Measurements from ENCODE around the gene ARHGAP19.
A peak's percentile ranks its signal among the peaks of the same experiment; 100 is the strongest.

Gene ARHGAP19

DNA sequence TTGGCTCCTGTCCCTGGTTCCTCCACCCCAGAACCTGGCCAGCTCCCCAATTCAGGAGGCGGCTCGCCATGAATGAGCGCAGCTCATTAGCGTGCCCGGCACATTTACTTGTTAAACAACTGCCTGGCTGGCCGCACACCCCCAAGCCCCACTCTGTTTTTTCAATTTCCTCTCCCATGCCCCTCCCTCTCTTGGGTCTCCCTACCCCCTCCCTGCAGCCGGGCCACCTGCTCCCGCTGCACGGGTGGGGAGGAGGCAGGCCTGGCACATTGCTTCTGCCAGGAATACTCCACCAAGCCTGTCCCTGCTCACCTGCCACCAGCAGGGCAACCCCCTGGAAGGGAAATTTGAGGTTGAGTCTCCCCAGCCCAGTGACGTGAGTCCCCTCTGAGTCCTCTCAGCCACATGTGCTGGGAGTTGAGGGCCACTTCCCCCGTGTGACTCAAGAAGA is 104.2 kb downstream of the ARHGAP19 start:
- Mint-ChIP-seq H3K27ac (no peak overlapping the region), H3K27me3 (peaks cover 57% of the 10 kb centered on the region)
- no peak for DNase-seq

DNA sequence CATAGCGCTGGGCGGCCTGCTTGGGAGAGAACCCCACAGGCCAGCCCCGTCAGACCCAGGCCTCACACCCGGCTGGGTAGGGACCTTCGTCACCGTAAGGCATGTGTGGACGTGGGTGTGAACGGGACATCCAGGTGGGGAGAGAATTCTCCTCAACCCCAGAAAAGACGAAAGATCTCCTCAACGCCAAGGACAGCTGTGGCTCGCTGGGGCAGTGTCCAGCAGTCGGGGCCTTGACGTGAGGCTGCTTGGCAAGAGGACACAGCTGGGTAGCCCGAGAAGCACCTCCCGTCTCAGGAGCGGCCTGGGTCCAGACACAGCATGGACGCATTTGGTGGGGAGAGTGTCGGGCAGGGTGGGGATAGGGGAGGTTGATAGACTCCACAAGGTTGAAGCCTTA is 105.5 kb downstream of the ARHGAP19 start:
- DNase-seq = no peak
- H3K9me3 Mint-ChIP-seq = no peaks in the 10 kb centered on the region
- no peak overlapping the region for H3K4me3 Mint-ChIP-seq
- no peak overlapping the region for H3K27ac Mint-ChIP-seq
- peaks cover 61% of the 10 kb centered on the region for H3K27me3 Mint-ChIP-seq
- H3K4me1 Mint-ChIP-seq (ENCODE audit: low read depth) = peaks cover 8% of the 10 kb centered on the region
- H3K36me3 Mint-ChIP-seq (ENCODE audit: low read depth) = no peaks in the 10 kb centered on the region

More for the DNA sequence above, 104.2 kb downstream of the ARHGAP19 start:
- peaks cover 8% of the 10 kb centered on the region for H3K4me1 Mint-ChIP-seq (ENCODE audit: low read depth)
- no peaks in the 10 kb centered on the region for H3K9me3 Mint-ChIP-seq
- H3K36me3 Mint-ChIP-seq (ENCODE audit: low read depth) = no peaks in the 10 kb centered on the region
- H3K4me3 Mint-ChIP-seq = no peak overlapping the region

DNA sequence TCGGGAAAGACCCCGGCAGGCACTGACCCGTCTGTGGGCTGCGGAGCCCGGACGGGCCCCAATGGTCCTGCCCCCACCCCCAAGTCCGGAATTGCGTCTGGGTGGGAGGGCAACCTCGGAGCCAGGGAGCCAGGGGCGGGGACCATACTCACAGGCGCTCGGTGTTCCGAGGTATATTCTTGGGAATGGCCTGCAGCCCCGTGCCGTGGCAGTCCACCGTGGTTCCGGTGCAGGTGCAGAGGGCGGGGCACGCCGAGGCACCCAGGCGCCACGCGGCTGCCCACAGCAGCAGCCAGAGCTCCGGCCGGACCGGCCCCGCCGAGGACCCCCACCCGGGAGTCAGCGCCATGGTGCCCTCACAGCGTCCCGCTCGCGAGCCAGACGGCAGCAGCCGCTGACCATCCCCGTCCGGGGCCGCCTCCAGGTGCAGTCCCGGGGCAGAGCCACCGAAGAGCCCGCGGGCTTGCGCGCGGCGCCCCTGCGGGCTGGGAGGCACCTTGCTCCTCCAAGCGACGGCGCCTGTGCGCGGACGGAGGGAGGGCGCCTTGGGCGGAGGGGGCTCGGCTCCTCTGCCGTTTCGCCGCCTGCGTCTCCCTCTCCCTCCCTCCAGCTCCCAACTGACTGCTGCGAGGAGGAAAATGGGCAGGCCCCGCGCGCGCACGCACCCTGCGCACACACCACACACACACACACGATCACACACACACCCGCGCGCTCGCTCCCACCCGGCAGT is 106.9 kb downstream of the ARHGAP19 start, which contains the start of gene SLIT1:
SLIT1 (minus strand) TSS at position 634 of the 733 bp plus-strand sequence; CDS start at position 349, 285 bp downstream.
- DNase-seq = peak; percentile 37
- peak within 1 kb of the TSS; percentile 44 for H3K4me3 Mint-ChIP-seq
- H3K4me1 Mint-ChIP-seq (ENCODE audit: low read depth) = peaks cover 8% of the 10 kb centered on the region
- peaks cover 70% of the 10 kb centered on the region for H3K27me3 Mint-ChIP-seq
- H3K36me3 Mint-ChIP-seq (ENCODE audit: low read depth) = no peaks in the 10 kb centered on the region
- no peak within 1 kb of the TSS for H3K27ac Mint-ChIP-seq
- no peaks in the 10 kb centered on the region for H3K9me3 Mint-ChIP-seq

DNA sequence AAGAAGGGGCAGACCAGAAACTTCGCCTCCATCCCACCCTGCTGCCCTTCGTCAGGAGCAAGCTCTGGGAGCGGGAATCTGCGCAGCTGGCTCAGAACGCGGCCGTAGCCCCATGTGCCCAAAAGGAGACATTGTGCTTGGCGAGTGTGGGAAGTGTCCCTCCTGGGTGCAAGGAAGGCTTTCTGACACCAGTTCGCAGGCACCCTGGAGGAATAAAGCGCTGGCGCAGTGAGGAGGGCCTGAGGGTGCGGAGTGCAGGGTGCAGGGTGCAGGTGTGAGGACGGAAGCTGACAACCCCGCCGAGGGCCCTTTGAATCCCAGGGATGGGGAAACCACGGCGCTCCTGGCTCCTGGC is 107.5 kb downstream of the ARHGAP19 start:
- H3K9me3 Mint-ChIP-seq = no peaks in the 10 kb centered on the region
- peak overlapping the region; percentile 32 for H3K4me3 Mint-ChIP-seq
- H3K36me3 Mint-ChIP-seq (ENCODE audit: low read depth) = no peaks in the 10 kb centered on the region
- H3K27ac Mint-ChIP-seq = no peak overlapping the region
- DNase-seq = no peak
- peaks cover 8% of the 10 kb centered on the region for H3K4me1 Mint-ChIP-seq (ENCODE audit: low read depth)
- peaks cover 76% of the 10 kb centered on the region for H3K27me3 Mint-ChIP-seq

DNA sequence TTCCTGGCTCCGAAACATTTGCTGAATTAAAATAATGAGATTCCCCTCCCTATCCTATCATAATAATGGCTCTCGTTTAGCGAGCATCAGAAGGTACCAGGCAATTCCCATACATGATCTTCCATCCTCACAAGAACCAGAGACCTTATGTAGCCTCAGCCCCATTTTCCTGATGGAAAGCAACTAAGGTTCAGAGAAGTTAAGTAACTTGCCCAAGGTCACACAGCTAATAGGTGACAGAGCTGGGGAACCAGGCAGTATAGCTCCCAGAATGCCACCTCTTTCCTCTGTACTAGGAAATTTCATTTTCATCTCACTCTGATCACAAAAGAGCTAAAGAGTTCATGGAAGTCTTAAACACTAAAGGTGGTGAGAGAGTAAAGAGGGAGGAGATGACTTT is 109.1 kb downstream of the ARHGAP19 start:
- H3K4me3 Mint-ChIP-seq = no peak overlapping the region
- H3K36me3 Mint-ChIP-seq (ENCODE audit: low read depth) = no peaks in the 10 kb centered on the region
- H3K9me3 Mint-ChIP-seq = no peaks in the 10 kb centered on the region
- DNase-seq = no peak
- H3K27me3 Mint-ChIP-seq = peaks cover 77% of the 10 kb centered on the region
- no peak overlapping the region for H3K27ac Mint-ChIP-seq
- peaks cover 8% of the 10 kb centered on the region for H3K4me1 Mint-ChIP-seq (ENCODE audit: low read depth)

DNA sequence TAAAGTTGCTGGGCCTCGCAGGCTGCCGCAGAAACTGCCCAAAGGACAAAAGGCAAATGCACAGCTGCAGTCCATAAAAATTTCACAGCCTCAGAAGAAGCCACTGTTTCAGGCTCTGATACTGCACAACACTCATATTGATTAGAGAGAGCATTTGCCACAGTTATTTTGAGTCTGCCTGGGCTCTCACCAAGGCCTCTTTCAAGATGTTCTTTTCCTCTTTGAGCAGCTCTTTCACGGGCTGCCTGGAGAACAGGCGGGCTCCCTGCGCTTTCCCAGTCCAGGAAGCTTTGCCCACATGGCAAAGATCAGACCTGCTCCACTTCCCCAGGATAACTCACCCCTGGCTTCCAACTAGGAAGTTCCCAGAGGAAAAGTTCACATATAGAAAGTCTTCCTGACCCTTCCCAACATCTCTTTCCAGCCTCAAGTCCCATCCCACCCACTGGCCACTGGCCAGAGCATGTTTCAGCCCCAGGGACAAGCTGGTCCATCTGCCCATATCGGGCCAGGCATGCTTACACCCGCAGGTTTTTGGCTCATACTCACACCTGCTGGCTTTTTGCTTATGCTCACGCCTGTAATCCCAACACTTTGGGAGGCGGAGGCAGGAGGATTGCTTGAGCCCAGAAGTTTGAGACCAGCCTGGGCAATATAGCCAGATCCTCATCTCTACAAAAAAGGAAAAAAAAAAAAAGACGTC is 110.0 kb downstream of the ARHGAP19 start:
- DNase-seq = no peak
- H3K4me3 Mint-ChIP-seq = no peak overlapping the region
- peaks cover 71% of the 10 kb centered on the region for H3K27me3 Mint-ChIP-seq
- H3K27ac Mint-ChIP-seq = no peak overlapping the region
- peaks cover 8% of the 10 kb centered on the region for H3K4me1 Mint-ChIP-seq (ENCODE audit: low read depth)
- H3K36me3 Mint-ChIP-seq (ENCODE audit: low read depth) = no peaks in the 10 kb centered on the region
- no peaks in the 10 kb centered on the region for H3K9me3 Mint-ChIP-seq

DNA sequence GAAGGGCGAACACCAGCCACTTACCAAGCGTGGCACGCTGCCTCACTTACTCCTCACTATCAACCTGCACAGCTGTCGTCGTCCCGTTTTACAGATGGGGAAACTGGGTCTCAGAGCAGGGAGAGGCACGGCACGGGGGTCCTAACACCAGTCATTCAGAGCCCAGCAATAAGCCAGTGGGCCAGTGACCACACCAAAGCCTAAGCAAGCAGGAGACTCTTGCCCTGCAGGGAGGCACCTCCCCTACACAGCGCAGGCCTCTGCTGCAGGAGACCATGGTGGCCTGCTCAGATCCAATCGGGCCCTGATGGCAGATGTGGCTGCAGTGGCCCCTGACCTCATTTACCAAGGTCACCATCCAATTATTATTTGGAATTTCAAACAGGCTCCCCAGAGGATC is 111.5 kb downstream of the ARHGAP19 start:
- no peak overlapping the region for H3K27ac Mint-ChIP-seq
- H3K9me3 Mint-ChIP-seq = no peaks in the 10 kb centered on the region
- DNase-seq = no peak
- peaks cover 57% of the 10 kb centered on the region for H3K27me3 Mint-ChIP-seq
- no peaks in the 10 kb centered on the region for H3K36me3 Mint-ChIP-seq (ENCODE audit: low read depth)
- H3K4me3 Mint-ChIP-seq = no peak overlapping the region
- H3K4me1 Mint-ChIP-seq (ENCODE audit: low read depth) = peaks cover 7% of the 10 kb centered on the region

DNA sequence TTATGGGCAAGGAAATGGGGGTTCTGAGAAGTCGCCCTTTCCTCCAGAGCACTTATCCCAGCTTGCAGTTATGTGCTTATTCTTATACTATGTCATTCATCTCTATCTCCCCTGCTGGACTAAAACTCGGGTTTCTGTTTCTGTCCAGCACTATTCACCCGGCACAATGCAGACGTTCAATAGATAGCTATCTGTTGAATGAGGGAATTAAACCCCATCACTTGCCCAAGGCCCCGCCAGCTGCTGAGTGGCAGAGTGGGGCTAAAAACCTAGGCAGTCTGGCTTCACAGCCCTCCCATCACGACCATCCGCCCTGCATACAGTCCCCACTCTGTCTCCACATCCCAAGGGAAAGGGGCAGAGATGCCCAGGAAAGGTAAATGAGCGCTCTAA is 112.1 kb downstream of the ARHGAP19 start:
- H3K9me3 Mint-ChIP-seq = no peaks in the 10 kb centered on the region
- no peak overlapping the region for H3K27ac Mint-ChIP-seq
- no peak for DNase-seq
- no peaks in the 10 kb centered on the region for H3K36me3 Mint-ChIP-seq (ENCODE audit: low read depth)
- no peak overlapping the region for H3K4me3 Mint-ChIP-seq
- peaks cover 5% of the 10 kb centered on the region for H3K4me1 Mint-ChIP-seq (ENCODE audit: low read depth)
- H3K27me3 Mint-ChIP-seq = peaks cover 54% of the 10 kb centered on the region

DNA sequence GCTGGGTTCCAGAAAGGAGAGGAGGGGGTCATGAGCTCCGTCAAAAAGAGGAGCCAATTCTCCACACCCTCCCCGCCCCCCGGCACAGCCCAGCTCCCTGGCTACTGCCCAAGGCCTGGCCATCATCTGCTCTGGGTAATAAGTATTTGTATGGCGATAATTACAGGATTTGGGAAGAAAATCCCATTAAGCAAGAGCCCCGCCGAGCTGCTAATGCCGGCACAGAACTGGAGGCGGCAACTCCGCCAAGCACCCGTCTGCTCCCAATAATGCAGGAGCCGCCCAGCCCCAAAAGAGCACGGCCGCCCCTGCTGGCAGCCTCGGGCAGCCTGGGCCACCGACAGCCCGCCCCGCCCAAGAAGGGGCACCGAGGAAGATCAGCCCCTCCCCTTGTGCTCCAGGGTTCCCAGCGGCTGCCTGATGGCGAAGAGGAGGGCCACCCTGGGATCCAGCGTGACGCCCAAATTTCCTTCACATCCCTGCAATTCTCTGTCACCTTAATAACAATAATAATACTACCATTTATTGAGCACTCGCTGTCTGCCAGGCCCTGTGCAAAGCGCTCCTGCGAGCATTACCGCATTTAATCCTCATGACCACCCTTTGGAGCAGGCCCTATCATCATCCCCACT is 112.6 kb downstream of the ARHGAP19 start:
- Mint-ChIP-seq H3K4me1 (ENCODE audit: low read depth) (peaks cover 3% of the 10 kb centered on the region), H3K36me3 (ENCODE audit: low read depth) (no peaks in the 10 kb centered on the region), H3K27ac (no peak overlapping the region), H3K4me3 (no peak overlapping the region), H3K9me3 (no peaks in the 10 kb centered on the region), H3K27me3 (peaks cover 51% of the 10 kb centered on the region)
- DNase-seq = no peak

DNA sequence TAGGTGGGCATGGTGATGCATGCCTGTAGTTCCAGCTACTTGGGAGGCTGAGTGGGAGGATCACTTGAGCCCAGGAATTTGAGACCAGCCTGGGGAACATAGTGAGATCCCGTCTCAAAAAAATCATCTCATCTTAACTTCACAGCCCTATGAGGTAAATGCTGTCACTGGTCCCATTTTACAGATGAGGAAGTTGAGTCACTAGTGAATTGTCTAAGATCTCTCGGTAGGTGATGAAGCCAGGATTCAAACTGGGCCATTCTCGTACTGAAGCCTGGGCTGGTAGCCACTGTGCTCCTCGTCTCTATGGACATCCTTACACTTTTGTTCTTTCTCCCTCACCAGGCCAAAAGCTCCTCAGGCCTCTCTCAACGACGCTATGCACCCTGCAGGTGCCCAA is 113.1 kb downstream of the ARHGAP19 start:
- Mint-ChIP-seq H3K27me3 (peaks cover 46% of the 10 kb centered on the region), H3K27ac (no peak overlapping the region), H3K4me3 (no peak overlapping the region), H3K4me1 (ENCODE audit: low read depth) (no peaks in the 10 kb centered on the region), H3K36me3 (ENCODE audit: low read depth) (no peaks in the 10 kb centered on the region), H3K9me3 (no peaks in the 10 kb centered on the region)
- no peak for DNase-seq

DNA sequence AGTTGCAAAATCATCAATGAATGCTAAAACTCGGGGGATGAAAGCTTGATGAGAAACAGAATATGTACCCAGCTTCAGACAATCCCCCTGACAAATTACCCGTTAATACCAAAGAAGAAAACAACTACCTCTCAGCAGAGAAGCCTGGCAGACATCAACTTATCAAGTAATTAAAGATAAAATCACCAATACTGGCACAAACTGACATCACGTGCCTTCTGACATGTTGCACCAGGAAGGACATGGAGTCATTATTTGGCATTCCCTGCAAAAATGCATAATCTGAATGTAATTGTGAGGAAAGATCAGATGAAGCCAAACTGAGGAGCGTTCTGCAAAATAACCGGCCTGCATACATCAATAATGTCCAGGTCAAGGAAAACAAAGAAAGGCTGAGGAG is 114.4 kb downstream of the ARHGAP19 start:
- Mint-ChIP-seq H3K4me3 (no peak overlapping the region), H3K4me1 (ENCODE audit: low read depth) (no peaks in the 10 kb centered on the region), H3K27me3 (peaks cover 34% of the 10 kb centered on the region), H3K27ac (no peak overlapping the region), H3K36me3 (ENCODE audit: low read depth) (no peaks in the 10 kb centered on the region), H3K9me3 (no peaks in the 10 kb centered on the region)
- DNase-seq = no peak

DNA sequence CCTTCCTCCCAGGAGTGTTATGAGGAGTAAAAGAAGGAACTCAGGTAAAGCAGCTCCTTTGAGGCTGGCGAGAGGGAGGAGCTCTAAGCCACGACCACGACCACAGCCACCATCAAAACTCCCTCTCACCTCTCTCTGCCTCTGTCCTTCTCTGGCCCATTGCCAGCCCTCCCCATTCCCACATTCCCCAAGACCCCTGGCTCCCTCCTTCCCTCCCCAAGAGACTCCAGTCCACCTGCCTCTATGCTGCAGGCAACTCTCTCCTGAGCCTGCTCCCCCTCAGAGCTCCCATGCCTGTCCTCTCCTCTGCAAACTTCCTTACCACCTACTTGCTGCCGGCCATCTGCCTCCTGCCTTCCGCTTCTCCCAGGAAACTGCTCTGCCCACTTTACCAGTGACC is 116.2 kb downstream of the ARHGAP19 start:
- H3K27ac Mint-ChIP-seq = no peak overlapping the region
- H3K27me3 Mint-ChIP-seq = peaks cover 24% of the 10 kb centered on the region
- no peaks in the 10 kb centered on the region for H3K36me3 Mint-ChIP-seq (ENCODE audit: low read depth)
- no peaks in the 10 kb centered on the region for H3K4me1 Mint-ChIP-seq (ENCODE audit: low read depth)
- no peak overlapping the region for H3K4me3 Mint-ChIP-seq
- no peak for DNase-seq
- no peaks in the 10 kb centered on the region for H3K9me3 Mint-ChIP-seq

DNA sequence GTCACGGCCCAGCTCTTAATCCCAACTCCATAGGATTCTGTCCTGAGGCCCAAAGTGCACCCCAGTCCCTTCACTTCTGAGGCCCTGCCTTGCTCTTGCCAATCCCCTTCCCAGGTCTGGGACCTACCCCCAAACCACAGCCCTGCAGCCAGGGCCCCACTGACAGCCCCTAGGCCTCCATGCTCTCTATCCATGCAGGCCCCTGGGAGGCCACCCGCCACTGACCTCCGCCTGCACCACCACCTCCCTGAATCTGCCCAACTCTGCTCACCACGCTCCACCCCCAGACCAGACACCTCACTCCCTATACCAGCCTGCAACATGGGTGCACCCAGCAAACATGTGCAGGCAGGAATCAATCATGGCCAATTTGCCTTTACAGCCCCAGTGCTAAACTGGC is 116.9 kb downstream of the ARHGAP19 start:
- DNase-seq = no peak
- H3K9me3 Mint-ChIP-seq = no peaks in the 10 kb centered on the region
- no peak overlapping the region for H3K27ac Mint-ChIP-seq
- no peaks in the 10 kb centered on the region for H3K4me1 Mint-ChIP-seq (ENCODE audit: low read depth)
- no peaks in the 10 kb centered on the region for H3K36me3 Mint-ChIP-seq (ENCODE audit: low read depth)
- peaks cover 22% of the 10 kb centered on the region for H3K27me3 Mint-ChIP-seq
- H3K4me3 Mint-ChIP-seq = no peak overlapping the region

DNA sequence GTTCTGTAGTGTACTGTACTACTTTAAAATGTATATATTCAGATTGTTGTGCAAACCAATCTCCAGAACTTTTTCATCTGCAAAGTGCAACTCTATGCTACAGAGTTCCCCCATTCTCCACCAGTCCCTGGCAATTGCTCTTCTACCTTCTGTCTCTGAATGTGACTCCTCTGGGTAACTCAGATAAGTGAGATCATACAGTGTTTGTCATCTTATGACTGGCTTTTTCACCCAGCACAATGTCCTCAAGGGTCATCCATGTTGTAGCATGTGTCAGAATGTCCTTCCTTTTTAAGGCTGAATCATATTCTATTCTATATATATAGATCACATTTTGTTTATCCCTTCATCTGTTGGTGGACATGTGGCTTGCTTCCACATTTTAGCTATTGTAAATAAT is 117.5 kb downstream of the ARHGAP19 start:
- Mint-ChIP-seq H3K27ac (no peak overlapping the region), H3K9me3 (no peaks in the 10 kb centered on the region), H3K4me3 (no peak overlapping the region), H3K4me1 (ENCODE audit: low read depth) (no peaks in the 10 kb centered on the region), H3K36me3 (ENCODE audit: low read depth) (no peaks in the 10 kb centered on the region), H3K27me3 (peaks cover 20% of the 10 kb centered on the region)
- DNase-seq = no peak

DNA sequence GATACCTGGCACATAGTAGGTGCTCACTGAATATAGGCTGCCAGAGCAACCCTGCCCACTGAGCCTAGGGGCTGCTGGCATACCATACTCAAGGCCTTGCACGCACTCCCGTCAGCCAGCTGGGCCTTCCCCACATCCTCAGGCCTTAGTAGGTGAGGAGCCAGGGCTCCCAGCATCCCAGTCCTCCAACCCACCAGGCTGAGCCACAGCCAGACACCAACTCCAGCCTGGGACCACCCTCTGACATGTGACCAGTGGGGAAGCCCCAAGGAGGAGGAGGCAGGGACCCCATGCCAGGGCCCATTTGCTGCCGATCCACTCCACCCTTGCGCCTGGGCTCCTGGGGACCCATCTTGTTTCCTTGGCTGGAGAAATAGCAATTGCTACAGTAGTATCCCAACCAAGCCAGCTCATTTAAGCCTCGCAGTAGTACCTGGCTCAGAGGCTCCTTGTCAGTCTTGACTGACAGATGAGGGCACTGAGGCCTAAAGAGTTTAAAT is 118.1 kb downstream of the ARHGAP19 start:
- no peaks in the 10 kb centered on the region for H3K9me3 Mint-ChIP-seq
- H3K27ac Mint-ChIP-seq = no peak overlapping the region
- H3K4me1 Mint-ChIP-seq (ENCODE audit: low read depth) = no peaks in the 10 kb centered on the region
- DNase-seq = no peak
- no peaks in the 10 kb centered on the region for H3K36me3 Mint-ChIP-seq (ENCODE audit: low read depth)
- peaks cover 21% of the 10 kb centered on the region for H3K27me3 Mint-ChIP-seq
- H3K4me3 Mint-ChIP-seq = no peak overlapping the region

All from activated T-cell treated with anti-CD3 and anti-CD28 coated beads, Interleukin-2, amount 50 U/mL, for 24 hours (primary cell).